ENCODE results near the gene PRR12.

PRR12 gene

DNA sequence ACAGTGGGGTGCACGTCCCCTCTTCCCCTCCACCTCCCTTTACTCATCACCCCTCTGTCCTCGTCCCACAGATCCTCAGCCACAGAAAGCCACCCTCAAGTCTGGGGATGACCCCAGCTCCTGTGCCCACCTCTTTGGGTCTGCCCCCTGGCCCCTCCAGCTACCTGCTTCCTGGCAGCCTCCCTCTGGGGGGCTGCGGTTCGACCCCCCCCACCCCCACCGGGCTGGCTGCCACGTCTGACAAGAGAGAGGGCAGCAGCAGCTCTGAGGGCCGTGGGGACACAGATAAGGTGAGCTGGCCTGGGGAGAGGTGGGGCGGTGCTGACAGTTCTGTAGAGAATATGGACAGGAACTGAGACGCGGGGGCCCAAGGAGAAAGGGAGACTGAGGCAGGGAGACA, 63.6 kb downstream of the PRR12 start:
- no peak for DNase-seq (ENCODE audit: low read depth)
- no peak for TF ChIP-seq CTCF (conservative IDR thresholded peaks at IDR 0.05; ENCODE audit: low read depth, low read length)
- H3K4me3 ChIP-seq (ENCODE audit: low read length), result no peak overlapping the region

DNA sequence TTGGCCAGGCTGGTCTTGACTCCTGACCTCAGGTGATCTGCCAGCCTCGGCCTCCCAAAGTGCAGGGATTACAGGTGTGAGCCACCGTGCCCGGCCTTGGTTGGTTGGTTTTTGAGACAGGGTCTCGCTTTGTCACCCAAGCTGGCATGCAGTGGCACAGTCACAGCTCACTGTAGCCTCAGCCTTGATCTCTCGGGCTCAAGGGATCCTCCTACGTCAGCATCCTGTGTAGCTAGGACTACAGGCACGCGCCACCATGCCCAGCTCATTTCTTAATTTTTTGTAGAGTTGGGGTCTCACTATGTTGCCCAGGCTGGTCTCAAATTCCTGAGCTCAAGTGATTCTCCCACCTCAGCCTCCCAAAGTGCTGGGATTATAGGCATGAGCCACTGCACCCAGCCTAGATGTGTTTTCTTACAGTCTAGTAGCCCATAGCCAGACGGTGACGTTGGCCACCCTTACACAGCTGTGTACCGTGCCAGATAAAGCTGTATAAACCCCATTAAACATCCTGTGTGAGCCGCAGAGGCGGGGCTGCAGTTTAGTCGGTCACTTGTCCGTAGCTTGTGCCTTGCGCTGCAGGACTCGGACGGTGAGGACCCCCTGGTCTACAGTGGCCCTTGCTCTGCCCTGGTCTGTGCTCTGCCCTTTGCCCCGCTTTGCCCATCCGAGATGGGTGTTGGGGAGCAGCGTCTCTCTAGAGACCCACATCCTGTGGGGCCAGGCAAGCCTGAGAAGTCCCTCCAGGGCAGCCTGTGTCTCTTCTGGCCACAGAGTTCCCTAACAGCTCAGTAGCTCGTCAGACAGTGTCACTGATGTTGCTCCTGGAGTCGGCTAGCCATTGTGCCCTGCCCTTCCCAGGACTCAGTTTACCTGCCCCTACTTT, 64.8 kb downstream of the PRR12 start:
- H3K4me3 ChIP-seq (ENCODE audit: low read length), result no peak overlapping the region
- no peak for DNase-seq (ENCODE audit: low read depth)
- no peak for TF ChIP-seq CTCF (conservative IDR thresholded peaks at IDR 0.05; ENCODE audit: low read depth, low read length)

- DNase-seq (ENCODE audit: low read depth), result no peak
- H3K4me3 ChIP-seq (ENCODE audit: low read length), result no peak overlapping the region
- TF ChIP-seq CTCF (conservative IDR thresholded peaks at IDR 0.05; ENCODE audit: low read depth, low read length), result no peak
Observed at GRCh38 chr19:49656456-49657109, 65.6 kb downstream of the PRR12 start.

DNA sequence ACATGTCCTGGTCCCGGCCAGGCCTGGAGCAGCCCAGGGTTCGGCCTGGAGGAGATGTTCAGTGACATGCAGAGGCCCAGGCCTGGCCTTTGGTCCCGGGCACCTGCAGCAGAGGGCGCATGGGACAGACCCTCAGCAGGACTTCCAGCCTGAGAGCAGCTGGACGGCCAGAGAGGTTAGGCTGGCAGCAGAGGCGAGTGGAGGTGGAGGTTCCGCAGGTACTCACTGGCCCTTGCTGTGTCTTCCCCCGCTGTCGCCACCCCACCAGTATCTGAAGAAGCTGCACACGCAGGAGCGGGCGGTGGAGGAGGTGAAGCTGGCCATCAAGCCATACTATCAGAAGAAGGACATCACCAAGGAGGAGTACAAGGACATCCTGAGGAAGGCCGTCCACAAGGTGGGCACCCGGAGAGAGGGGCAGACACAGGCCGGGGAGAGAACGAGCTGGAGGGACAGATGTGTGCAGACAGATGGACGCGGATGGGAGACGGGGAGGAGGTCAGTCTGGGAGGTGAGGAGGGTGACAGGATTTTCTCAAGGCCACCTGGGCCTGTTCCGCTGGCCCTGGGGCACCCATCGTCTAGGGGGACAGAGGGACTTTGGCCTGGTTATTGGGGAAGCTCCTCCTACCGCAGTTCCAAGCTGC, 66.6 kb downstream of the PRR12 start:
- DNase-seq (ENCODE audit: low read depth), result no peak
- no peak for TF ChIP-seq CTCF (conservative IDR thresholded peaks at IDR 0.05; ENCODE audit: low read depth, low read length)
- H3K4me3 ChIP-seq (ENCODE audit: low read length), result no peak overlapping the region

DNA sequence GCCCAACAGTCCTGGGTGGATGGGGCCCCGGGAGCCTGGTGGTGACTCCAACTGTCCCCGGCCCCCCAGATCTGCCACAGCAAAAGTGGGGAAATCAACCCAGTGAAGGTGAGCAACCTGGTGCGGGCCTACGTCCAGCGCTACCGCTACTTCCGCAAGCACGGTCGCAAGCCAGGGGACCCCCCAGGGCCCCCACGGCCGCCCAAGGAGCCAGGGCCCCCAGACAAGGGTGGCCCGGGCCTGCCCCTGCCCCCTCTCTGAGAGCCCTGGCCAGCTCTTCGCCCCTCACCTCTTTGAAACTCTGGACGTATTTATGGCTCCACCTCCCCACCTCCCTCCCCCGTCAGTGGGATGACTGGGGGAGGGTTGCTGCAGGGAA, 67.1 kb downstream of the PRR12 start:
- DNase-seq (ENCODE audit: low read depth), result no peak
- no peak overlapping the region for H3K4me3 ChIP-seq (ENCODE audit: low read length)
- TF ChIP-seq CTCF (conservative IDR thresholded peaks at IDR 0.05; ENCODE audit: low read depth, low read length), result no peak

DNA sequence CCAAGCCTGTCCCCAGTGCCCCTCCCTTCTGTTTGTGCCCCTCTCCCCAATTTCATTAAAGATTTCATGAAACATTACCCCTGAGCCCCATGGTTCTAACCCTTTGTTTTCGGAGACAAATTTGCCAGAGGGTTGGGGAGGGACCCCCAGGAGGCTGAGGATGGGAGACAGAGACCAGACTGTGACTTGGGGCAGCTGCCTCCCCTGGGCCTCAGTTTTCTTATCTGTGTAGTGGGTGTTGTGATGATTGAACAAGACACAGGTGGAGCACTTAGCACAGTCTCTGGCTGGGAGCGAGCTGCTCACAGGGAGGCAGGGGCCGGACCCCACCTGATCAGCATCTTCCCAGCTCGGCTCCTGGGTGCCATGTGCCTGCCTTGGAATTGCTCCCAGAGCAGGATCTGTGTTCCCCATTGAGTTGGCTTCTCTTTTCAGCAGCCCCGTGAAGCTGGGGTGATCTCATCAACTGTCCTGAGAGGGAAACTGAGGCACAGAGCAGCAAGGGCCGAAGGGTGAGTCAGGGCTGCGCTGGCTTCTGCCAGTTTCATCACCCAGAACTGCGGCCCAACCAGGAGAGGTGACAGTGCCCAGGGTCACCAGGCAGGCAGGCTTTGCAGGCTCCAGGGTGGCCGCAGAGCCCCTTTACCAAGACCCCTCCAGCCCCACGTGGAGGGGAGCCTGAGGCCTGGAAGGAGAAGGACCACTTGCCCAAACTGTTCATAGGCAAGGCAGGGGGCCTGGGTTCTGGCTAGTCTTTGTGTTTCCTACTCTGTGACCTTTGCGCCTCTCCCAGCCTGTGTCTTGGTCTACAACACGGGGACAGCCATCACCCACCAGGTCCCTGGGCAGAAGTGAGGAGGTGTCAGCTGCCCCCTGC, 67.8 kb downstream of the PRR12 start:
- no peak for TF ChIP-seq CTCF (conservative IDR thresholded peaks at IDR 0.05; ENCODE audit: low read depth, low read length)
- DNase-seq (ENCODE audit: low read depth), result no peak
- H3K4me3 ChIP-seq (ENCODE audit: low read length), result no peak overlapping the region

All from retinal pigment epithelial cell (primary cell).